HG03066 (cell line): ENCODE measurements around the gene ASCL3.
"Not testable (repeated sequence)": the region's sequence is repeated elsewhere in the genome, so short reads cannot be mapped to it uniquely, and the experiment has no call there.

Experiments used
- ATAC-seq: cut with Tn5 transposase; IDR thresholded peaks from one replicate; pipeline ENCODE4 v1.9.1; 2021; ENCODE audit warnings: low read depth; ENCODE audit not compliant: unreplicated experiment

ASCL3 gene, protein sequence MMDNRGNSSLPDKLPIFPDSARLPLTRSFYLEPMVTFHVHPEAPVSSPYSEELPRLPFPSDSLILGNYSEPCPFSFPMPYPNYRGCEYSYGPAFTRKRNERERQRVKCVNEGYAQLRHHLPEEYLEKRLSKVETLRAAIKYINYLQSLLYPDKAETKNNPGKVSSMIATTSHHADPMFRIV

DNA sequence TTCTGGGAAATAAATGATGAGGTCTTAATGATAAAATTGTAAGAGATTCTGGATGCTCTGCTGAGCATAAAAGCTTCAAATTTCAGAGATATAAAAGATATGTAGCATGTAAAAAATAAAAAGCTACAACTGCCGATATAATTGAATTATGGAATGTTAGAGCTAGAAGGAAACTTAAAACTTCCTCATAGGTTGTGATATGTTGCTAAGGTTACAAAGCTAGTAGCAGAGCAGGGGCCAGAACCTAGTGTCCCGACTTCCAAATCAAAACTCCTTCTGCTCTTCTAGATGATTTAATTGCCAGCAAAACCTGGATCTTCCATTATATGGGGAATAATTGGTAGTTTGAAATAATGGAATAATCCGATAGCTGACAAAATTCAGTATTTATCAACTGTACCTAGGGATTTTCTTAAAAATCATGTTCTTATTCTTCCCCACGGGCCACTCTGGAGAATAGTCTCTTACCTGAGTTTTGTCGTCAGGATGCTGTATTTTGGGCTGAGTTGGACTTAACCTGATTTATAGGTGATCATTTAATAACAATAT, at the start of gene ASCL3:
ASCL3 (minus strand) TSS at position 499 of the 549 bp plus-strand sequence. CDS start 4,855 bp downstream, outside the sequence.
- no peak for ATAC-seq

DNA sequence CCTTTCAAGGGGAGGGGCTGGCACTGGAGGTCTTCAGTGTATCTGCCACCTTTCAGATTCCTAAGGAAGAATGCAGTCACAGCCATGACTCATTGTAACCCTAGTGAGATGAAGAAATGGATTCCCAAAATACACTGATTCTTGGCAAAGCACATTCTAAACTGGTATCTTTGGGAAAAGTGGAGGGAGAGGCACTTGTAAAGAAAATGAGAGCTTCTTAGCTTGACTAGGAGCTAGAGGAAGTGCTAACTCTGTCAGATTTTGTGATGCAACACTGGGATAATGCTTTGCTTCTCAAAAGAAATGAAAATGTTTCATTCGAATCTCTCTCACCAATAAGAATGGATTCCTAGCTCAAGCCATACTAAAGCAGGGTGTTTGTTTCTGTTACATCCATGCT, 46.6 kb upstream of the ASCL3 start:
- no peak for ATAC-seq

DNA sequence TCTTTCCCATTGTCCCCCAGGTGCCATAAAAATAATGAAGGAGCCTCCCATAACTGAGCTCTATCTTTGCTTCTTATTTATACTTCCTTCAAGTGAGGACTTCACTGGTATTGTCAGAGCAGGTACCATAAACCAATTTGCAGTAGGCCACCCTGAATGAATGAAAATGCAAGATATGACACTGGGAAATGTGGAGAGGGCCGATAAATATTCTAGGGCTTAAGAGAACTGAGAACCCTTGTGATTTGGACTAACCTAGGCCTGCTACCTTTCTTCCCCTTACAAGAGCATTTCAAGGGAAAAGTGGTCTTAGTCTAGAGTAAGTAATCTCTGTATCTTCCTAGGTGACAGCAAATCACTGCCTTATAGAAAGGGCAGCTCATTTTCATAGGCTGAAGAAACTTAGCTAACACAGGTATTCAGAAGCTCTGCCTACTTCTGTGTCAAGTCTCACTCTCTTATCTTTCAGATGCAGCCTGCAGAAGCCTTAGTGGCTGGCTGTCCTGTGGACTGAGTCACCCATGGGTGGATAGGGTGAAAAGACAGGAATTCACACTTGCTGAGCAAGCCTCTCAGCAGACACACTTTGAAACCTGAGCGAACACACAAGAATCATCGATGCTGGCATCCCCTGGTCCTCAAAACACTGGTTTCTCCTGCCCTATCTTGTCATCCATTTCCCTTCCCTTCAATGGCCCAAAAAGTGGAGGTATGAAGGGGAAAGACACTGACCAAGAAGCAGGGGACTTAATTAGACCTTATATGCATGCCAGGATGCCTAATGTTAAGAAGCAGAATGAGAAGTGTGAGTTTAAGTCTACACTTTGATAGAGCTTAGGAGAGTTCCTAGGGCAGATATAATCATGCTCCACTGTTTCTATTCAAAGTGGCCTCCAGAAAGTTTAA, 45.8 kb upstream of the ASCL3 start:
- no peak for ATAC-seq

DNA sequence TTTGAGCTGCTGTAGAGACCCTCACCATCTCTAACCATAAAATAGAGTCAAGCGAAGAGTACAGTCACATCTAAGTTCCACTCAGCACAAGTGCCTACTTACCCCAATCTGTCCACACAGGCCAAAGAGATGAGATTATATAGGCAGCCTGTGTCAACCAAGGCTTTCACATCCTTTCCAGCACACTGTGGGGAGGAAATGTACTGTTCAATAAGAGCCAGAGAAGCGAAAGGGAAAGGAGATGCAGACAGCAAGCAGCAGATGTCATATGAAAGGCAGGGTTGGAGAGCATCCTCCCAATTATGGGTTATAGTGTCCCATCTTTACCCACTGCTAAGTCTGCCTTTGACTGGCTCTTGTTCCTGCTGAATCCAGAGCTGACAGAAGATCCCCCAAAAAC, 44.6 kb upstream of the ASCL3 start:
- ATAC-seq, result no peak

DNA sequence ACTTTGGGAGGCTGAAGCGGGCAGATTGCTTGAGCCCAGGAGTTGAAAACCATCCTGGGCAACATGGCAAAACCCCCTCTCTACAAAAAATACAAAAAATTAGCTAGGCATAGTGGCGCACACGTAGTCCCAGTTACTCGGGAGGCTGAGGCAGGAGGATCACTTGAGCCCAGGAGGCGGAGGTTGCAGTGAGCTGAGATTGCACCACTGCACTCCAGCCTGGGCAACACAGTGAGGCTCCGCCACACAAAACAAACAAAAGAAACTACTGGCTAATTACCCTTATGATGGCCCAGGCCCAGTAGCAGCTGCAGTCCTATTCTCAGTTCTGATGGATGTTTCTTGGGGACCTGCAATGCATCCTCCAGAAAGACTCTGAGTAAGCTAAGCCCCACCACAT, 44.0 kb upstream of the ASCL3 start:
- ATAC-seq, result not testable (repeated sequence)

DNA sequence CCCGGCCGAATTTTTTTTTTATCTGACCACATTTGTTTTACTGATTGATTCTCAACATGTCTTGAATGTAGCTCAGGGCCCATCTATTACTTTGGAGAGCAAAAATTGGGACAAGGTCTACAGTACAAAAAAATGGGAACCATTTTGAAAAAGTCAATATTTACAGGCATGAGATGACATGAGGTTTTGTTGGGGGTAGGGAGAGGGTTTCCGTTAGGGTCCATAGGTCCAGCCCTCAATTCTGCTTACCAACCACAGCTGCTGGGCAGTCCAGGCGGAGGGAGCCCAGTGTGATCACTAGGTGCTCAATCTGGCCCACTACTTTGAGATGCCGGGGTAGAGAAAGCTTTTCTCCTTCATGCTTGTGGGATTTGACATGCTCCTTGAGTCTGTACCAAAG, 42.6 kb upstream of the ASCL3 start:
- no peak for ATAC-seq

DNA sequence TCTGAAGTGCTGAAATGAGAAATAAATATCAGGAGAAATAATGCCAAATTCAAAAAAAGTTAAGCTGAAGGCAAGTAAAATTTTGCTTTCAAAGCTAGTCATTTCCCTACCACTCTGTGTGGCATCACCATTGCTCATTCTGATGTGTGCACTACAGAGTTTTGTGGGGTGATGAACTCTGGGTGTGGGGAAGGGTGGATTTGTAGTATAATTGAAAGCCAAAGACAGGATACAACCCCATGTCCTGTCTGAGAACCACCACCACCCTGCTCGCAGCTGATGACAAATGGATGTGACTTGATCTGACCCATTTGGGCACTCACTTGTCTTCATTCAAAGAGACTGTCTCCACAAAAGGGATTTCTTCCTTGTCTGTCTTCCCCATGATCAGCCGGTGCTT, 40.7 kb upstream of the ASCL3 start:
- no peak for ATAC-seq

DNA sequence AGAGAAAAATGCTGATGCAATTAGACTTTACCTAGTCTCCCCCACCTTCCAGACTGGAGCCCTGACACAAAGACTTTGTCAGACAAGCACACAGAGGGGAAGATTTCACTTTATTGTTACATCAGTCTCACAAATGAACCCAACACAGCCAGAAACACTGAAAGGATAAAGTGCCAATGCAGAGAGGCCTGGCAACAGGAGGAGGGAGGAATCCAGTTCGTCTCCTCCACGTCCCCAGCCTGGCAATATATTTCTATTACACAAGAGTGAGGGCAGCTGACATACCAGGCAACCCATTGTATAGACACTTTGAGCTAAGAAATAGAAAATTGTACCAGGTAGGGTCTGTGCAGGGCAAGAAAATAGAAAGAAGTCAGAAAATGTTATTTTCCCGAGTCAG, 37.7 kb upstream of the ASCL3 start:
- no peak for ATAC-seq

DNA sequence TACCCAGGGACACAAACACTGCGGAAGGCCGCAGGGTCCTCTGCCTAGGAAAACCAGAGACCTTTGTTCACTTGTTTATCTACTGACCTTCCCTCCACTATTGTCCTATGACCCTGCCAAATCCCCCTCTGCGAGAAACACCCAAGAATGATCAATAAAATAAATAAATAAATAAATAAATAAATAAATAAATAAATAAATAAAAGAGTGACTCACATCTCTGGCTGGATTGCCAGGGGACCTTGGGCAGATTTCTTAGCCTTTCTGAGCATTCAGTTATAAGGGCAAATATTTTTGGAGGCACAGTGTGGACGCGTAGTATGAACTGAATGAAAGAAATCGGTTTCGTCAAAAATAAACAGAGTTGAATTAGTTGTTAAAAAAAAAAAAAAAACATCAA, 36.5 kb upstream of the ASCL3 start:
- ATAC-seq, result not testable (repeated sequence)

DNA sequence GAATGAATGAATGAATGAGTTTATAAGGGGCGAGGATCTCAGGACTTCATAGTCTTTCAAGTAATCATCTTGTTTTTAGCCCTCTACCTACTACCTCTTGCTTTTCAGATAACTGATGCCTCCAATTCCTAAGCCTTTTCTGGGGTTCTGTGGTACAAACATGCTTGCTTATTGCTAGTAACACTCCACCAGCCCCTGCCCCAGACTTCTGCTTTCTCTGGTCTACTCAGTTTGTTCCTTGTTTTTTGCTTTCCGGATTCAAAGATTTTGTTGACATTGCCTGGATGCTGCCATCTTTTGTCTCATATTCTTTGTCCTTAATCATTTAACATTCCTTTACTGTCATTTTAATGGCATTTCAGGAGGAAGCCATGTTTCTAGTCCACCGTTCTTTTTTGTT, 30.3 kb upstream of the ASCL3 start:
- ATAC-seq, result no peak

DNA sequence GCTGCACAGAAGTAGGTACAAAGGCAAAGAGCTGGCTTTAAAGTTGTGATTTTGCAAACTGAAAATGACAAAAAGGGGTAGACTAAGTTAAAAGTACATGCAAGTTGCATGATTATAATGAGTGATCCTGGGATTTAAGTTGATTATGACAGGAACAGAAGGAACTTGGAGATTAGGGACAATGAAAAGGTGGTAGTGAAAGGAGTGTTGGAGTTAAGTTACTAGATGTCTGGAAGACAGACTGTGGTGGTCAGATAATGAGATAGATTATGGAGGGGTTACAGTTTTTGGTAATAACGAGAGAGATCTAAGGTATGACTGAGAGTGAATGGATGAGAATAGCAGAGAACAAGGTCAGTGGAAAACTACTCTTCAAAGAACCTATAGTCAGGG, 29.1 kb upstream of the ASCL3 start:
- ATAC-seq, result no peak

DNA sequence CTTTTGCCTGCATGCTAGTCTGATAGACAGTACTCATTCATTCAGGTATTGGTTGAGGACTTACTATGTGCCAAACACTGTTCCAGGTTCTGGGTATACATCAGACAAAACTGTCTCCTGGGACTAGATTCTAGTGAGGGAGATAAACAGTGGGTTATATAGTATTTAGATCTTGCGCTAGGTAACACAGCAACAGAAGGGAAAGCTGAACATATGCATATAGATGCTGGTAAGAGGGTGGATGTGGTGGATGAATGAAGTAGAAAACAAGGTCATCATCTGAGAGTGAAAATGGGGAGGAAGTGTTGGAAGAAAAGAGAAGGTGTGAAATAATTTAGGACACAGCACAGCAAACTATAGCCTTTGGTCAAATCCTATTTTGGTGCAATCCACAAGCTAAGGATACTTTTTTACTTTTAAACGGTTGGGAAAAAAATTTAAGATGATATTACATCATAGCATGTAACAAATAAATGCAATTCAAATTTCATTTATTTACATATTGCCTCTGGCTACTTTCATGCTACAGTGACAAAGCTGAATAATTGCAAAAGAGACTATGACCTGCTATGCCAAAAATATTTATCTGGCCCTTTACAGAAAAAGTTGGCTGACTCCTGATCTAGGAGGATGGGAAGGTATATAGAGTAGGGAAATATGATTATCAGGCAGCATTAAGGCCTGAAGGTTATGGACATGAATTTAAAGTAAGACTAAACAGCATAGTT, 28.5 kb upstream of the ASCL3 start:
- ATAC-seq, result no peak

DNA sequence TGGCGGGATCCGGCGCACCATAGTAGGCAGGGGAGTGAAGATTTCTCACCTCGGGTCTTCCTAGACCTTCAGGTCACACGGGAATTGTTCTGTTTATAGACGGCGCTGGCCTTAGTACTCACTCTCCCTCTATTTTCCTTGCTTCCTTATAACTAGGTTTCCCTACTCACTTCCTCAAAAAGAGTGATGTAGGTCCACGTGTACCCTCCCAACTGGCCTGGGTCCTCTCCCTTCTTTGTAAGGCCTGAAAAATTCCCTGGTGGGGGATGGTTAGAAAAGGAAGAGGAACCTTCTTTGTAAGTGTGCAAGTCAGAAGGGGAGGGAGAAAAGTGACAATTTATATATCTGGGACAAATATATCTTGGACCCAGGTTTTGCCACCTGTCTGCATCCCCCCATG, 24.4 kb upstream of the ASCL3 start:
- ATAC-seq, result no peak

DNA sequence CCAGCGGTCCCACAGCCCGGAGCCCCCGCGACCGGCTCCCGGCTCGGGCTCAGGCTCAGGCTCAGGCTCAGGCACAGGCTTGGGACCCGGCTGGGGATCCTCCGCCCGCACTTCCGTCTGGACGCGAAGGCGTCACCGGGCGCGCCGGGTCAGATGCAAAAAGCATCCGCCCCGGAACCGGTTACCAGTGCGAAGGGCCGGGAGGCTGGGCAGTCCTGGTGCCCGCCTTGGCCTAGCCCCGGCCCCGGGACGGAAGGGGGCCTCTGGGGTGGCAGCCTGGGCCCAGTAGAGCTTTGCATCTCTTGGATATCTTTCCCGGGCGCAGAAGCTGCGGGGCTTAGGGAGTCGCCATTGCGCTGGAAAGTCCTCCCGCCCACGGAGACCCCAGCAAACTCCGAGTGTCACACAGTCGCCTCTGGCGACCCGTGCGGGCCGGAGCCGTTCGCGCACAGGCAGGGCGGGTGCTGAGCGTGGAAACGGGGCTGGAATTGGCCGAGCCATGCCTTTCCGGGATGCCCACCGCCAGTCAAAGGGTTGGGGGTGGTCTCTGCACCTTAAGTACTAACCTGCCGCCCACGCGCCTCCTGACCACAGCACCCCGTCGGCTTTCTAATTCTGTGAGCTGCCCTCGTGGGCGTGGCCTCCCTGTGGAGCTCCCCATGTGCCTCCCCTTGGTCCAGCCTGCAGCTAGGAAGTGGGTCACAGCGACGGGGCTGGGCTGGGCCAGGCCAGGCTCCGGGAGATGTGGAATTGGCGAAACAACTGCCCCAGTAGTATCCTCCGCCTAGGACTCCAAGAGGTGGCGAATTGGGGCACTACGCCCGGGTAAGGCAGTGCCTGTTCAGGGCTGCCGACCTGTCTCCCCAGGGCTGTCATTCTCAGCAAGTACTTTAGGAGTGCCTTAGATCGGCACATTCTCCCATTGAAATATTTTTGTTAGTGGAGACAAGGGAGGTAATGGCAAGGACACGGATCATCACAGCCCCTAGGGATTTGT, 21.8 kb upstream of the ASCL3 start, which contains the start of gene TMEM9B:
TMEM9B (minus strand) TSS at position 119 of the 997 bp plus-strand sequence. CDS start 129 bp downstream, outside the sequence.
- peak; percentile 75 for ATAC-seq

DNA sequence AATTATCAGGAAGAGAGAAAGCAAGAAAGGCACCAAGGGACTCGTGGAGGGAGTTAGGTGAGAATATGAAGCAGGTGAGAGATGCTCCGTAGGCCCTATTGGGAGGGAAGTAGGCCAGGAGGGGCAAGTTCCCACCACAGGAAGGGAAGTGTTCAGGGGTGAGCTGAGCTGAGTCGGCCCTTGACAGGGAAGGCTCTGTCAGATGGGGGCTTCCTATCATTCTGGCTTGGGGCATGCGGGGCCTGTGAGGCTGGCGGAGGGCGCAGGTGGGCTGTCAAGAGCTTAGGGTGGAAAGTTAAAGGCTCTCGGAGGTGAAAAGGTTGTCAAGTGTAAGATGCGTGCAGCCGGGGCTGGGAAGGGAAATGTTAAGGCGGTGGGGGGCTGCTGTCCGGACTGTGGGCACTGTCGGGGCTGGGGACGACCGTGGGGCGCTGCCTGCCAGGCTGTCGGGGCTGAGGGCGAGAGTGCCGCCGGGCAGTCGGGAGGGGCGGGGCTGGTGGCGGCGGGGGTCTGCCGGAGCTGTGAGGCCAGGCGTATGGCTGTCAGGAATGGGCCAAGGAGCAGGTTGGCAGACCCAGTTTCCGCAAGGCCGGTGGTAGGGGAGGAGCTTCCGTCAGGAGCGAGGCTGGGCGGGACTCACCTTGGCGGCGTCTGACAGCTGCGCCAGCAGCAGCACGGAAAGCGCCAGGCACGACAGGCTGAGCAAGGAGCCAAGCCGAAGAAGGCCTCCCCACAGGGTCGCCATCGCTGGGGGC, 20.9 kb upstream of the ASCL3 start:
- peak; percentile 60 for ATAC-seq

DNA sequence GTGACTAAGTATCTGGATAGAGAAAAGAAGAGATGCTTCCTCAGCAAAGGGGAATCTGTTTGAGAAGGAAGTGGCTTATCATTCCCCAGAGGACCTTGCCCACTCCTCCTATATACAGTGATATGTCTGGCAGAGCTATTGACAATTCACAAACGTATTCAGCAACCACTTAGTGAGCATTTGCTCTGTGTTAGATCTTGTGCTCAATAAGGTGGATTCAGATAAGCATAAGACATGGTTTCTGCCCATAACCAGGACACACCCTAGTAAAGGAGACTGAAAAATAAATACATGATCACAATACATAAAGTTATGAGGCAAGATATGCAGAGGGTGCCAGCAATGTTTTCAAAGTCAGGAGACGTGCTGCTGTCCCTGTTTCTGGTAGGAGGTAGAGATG, 20.0 kb upstream of the ASCL3 start:
- ATAC-seq, result no peak

DNA sequence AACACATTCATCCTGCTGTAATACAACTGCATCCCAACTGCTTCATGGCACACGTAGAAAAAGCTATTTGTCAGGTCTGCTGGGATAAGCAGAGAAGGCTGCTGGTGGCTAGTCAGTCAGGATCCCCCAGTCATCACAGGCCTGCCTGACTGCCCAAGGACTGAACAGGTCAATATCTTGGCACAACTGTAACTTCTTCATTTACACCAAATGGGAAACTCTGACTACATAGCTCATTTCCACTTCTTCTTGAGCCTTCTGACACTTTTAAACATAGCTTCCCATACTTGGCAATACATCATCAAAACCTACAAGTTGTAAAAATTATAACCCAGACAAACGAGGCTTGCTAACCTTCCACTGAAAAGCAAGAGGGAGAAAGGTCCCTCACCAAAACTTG, 18.6 kb upstream of the ASCL3 start:
- no peak for ATAC-seq

DNA sequence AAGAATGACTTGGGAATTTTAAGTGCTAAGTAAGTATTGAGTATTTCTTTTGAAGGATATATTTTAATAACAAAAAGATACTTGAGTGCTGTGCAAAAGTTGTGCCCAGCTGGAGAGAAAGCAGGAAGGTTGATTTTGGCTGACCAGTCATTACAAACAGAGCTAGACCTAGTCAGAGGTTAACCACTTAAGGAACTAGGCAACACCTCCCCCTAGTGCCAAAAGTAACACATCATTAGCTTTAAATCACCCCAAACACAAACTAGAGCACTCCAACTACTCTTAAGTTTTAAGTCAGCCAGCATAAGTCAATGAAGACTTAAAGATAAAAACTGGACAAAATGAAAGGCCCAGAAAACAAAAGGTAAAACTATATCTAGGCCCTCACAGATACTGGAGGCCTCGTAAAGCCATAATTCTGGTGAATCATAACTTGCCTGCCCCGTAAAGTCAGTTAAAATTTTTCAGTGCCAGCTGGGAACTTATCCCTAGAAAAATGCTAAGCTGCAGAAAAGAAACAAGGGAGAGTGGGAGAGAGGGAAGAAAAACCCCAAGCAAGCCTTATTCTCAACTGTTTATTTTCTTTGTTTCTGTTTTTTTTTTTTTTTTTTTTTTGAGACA, 16.8 kb upstream of the ASCL3 start:
- ATAC-seq, result peak; percentile 45

DNA sequence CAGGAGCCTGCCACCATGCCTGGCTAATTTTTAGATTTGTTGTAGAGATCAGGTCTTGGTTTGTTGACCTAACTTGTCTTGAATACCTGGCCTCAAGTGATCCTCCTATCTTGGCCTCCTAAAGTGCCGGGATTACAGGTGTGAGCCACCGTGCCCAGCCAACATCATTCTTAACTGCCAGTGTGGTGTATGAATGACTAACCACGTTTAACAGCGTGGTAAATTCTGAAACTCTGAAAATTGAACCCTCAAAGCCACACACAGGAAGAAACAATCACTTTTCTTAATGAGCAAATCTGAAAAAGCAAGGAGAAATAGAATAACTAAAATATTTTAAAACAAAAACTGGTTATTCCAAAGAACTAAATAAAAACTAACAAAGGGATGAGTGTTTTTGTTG, 14.0 kb upstream of the ASCL3 start:
- no peak for ATAC-seq
